HG03175 (cell line): ENCODE data around the gene REC114.
"Not testable (repeated sequence)": the region's sequence is repeated elsewhere in the genome, so short reads cannot be mapped to it uniquely, and the experiment has no call there.

Source experiments
- ATAC-seq: cut with Tn5 transposase; IDR thresholded peaks from one replicate; pipeline ENCODE4 v1.9.1; 2021; ENCODE audit warnings: mild to moderate bottlenecking, moderate library complexity; ENCODE audit not compliant: unreplicated experiment

REC114 gene

DNA sequence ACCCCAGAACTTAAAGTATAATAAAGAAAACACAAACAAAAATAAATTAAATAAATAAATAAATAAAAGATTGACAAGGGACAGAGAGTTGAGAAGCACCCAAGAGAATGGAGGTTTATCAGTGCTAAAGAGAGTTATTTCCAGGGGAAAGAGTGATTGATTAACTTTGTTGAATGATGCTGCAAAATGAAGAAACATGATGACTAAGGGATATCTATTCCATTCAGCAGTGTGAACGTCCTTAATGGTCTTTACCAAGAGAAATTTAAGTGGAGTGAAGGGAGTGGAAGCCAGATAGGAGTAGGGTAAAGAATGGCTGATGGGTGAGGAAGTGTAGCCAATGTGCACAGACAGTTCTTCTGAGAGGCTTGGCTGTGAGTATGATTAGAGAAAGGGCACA lies 11.1 kb downstream of the REC114 start:
- ATAC-seq: no peak

DNA sequence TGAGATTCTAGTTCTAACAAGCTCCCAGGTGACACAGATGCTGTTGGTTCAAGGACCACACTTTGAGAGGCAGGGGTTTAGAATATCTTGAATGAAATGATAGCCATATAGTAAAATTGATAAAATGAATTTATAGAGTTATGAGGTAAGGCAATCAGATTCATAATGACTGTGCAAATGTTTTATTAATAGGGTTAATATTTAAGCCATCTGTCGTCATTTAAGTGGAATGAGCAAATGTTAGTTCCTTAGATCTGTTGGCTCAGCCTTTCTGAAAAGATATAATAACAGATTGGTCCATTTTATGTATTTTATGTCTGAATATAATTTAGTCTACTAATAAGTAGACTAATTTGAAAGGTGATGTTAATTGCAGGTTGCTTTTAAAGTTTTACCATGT lies 12.9 kb downstream of the REC114 start:
- no peak for ATAC-seq

DNA sequence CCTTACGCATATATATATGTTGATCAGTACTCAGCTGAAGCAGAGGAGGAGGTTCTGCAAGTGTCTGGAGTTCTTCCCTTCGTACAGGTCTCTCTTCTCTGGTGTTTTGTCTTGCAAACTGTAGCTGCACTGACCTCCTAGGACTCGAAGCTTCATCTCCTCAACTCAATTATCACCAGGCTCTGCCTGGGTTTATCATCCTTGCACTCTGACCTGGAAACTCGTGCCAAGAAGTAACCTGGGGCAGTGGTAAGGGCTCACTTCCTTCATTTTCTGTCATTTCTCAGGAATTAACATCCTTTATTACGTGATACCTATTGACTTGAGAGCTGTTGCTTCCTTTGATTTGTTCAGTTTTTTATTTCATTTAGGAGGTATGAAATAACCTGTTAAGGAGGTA lies 14.4 kb downstream of the REC114 start:
- no peak for ATAC-seq

DNA sequence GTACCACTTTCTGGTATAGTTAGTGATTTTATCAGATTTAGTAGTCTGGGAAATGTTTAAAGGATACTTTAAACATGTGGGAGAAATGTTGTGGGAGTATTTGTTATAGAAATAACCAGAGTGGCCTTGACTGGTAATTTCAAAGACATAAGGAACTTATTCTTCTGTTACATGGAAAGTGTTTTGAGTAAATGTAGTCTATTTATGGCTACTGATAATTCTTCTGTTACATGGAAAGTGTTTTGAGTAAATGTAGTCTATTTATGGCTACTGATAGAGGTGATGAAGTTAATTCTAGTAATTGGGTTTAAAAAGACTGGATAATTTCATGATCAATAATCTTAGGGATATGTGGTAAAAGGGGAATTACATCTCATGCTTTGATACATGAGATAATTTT lies 17.7 kb downstream of the REC114 start:
- ATAC-seq: no peak

DNA sequence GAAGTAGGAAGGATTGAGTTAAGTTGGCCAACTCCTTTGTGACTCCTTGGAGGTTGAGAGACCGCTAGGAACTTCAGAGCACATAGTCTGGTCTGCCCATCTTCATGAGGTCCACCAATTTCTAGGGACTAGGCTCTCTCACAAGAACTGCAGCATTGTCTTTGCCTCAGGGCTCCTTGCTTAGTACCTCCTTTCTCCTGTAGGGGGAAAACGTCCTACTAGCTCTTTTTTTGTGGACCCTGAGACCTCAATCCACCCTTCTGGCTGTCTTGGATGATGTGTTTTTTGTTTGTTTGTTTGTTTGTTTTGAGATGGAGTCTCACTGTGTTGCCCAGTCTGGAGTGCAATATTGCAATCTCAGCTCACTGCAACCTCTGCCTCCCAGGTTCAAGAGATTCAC lies 21.6 kb downstream of the REC114 start:
- no peak for ATAC-seq

DNA sequence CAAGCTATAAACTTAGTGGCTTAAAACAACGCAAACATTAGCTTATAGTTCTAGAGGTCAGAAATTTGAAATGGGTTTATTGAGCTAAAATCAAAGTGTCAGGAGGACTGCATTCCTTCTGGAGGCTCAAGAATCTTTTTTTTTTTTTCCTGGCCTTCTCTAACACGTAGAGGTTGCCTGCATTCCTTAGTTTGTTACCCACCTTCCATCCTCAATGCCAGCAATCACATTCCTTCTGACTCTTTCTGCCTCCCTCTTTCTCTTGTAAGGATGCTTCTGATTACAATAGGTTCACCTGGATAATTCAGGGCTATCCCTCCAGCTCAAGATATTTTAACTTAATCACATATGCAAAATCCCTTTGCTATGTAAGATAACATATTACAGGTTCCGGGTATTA lies 24.8 kb downstream of the REC114 start:
- ATAC-seq: no peak

DNA sequence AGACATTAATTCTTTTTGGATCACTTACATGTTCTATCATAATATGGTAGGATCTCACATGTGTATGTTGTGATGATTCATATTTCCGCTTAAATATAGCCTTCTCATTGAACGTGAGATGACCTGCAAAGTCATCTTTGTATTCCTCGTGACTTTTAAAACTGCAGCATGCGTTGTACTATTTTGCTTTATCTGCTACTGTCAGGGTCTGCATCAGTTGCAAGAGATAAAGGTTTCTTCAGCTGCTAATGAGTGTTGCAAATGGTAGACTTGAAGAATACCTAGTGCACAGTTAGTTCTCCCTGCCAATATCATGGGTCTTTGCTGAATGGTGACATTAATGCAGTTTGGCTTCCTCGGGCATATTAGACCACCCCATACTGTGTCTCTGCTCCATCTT lies 31.8 kb downstream of the REC114 start:
- ATAC-seq: no peak

DNA sequence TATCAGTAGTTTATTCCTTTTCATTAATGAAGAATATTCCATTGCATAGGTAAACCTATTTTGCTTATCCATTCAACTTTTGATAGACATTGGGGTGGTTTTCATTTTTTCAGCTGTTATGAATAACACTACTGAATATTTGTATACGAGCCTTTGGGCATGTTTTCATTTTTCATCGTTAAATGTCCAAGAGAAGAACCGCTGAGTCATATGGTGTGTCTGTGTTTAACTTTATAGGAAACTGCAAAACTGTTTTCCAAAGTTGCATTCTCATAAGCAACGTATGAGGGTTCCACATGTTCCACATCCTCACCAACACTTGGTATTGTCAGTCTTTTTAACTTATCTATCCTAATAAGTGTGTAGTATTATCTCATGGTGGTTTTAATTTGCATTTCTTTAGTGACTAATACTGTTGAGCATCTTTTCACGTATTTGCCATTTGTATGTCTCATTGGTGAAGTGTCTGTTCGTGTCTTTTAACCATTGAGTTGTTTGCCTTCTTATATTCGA lies 33.8 kb downstream of the REC114 start:
- ATAC-seq: no peak

DNA sequence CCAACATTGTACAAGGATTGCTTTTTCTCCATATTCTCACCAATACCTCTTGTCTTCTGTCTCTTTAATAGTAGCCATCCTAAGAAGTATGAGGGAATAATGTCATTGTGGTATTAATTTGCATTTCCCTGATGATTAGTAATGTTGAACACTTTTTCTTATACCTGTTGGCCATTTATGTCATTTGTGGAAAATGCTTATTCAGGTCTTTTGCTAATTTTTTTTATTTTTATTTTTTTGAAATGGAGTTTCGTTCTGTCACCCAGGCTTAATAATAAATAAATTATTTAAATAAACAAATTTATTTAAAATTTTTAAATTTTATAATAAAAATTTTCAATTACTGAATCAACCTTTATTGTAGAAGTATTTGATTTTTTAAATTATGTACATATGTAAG lies 37.1 kb downstream of the REC114 start:
- no peak for ATAC-seq

DNA sequence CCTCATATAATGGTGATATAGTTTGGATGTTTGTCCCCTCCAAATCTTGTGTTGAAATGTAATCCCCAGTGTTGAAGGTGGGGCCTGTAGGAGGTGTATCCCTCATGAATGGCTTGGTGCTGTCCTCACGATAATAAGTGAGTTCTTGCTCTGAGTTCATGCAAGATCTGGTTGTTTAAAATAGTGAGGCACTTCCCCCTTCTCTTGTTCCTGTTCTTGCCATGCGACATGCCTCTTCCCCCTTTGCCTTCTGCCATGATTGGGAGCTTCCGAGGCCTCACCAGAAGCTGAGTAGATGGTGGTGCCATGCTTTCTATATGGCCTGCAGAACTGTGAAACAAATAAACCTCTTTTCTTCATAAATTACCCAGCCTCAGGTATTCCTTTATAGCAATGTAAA lies 39.2 kb downstream of the REC114 start:
- ATAC-seq: no peak

DNA sequence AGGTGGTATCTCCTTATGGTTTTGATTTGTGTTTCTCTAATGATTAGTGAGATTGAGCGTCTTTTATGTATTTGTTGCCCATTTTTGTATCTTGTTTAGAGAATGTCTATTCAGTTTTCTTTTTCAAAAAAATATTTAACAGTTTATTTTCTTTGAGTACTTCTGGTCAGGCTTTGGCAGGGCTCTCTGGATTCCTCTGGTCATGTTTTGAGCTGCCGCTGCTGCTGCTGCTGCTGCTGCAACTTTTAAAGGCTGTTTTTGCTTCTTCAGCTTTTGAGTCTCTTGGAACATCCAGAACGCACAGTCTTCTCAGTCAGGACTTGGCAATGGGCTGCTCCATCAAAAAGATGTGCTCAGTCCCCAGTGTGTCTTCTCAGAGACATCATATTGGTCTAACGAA lies 40.1 kb downstream of the REC114 start:
- ATAC-seq: no peak

DNA sequence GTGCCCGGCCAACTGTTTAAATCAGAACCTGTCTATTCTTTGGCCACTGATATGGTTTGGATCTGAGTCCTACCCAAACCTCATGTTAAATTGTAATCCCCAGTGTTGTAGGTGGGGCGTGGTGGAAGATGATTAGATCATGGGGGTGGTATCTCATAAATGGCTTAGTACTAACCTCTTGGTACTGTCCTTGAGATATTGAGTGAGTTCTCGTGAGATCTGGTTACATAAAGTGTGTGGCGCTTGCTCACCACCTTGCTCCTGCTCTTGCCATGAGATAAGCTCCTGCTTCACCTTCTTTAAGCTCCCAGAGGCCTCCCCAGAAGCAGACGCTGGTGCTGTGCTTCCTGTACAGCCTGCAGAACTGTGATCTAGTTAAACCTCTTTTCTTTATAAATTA lies 42.4 kb downstream of the REC114 start:
- no peak for ATAC-seq

DNA sequence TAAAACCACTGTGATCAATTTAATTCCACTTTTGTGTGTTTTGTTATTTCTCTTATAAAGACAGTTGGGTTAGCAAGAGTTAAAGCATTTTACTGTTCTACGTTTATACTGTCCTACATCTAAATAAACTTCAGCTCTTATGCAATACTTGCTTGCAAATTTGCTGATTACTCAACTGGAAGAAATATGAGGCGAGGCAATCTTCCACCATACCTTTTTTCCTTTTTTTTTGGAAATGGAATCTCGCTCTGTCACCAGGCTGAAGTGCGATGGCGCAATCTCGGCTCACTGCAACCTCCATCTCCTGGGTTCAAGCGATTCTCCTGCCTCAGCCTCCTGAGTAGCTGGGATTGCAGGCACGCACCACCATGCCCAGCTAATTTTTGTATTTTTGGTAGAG lies 42.9 kb downstream of the REC114 start:
- ATAC-seq: not testable (repeated sequence)

DNA sequence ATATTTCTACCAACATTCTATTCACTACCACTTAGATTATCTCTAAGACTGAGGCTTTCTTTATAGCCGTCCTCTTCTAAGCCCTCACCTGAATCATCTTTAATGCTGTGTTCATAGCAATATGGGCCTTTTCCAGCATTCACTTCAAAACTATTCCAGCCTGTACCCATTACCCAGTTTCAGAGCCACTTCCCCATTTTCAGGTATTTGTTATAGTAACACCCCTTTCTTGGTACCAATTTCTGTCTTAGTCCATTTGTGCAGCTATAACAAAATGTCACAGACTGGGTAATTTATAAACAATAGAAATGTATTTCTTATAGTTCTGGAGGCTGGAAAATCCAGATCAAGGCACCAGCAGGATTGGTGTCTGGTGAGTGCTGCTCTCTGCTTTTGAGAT lies 45.7 kb downstream of the REC114 start:
- no peak for ATAC-seq

DNA sequence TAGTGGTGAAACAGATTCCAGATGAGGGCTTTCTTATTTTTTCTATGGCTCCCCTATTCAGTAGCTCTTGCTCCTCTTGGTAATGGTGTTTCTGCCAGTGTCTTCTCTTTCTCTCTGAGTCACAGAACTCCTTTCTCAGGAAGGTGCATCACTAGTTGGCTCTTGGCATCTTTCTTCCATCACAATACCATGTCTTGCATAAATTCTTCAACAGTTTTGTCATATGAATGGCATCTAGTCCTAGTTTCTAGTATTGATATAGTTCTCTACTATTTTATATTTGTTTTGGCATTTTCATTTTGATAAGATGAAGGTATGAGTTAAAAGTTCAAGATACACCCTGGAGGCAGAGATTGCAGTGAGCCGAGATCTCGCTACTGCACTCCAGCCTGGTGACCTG lies 51.0 kb downstream of the REC114 start:
- ATAC-seq: no peak

DNA sequence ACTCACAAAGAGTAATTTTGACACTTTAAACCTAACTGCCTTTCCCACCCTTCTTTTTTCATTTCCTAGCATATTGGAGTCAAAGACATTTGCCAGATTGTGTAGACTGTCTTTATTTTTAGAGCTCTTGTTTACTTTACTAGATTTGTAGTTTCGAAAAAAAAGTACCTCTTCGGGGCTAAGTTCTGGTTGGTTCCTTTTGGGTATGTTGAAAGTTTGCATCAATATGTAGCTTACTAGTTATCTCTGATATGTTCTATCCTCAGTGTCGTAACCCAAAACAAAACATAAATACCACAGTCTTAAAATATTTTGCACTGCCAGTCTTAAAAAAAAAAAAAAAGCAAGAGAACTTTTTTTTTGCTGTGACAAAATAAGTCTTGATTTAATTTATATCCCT lies 52.2 kb downstream of the REC114 start:
- no peak for ATAC-seq

DNA sequence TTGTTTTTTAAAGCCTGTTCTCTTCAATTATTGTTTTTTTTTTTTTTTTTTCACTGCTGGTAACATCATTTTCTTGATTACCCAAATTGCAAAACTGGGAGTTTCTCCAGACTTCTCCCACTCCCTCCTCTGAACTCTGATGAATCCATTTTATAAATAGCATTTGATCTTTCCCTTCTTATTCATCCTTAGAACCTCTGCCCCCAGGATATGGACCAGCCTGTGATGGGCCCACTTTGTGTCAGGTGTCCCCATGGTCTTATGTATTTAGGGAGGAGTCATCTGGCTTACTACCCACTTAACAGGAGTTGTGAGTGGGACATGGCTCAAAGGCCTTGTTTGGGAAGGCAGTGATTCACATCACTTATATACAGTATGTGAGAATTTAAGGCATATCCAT lies 57.7 kb downstream of the REC114 start:
- no peak for ATAC-seq

DNA sequence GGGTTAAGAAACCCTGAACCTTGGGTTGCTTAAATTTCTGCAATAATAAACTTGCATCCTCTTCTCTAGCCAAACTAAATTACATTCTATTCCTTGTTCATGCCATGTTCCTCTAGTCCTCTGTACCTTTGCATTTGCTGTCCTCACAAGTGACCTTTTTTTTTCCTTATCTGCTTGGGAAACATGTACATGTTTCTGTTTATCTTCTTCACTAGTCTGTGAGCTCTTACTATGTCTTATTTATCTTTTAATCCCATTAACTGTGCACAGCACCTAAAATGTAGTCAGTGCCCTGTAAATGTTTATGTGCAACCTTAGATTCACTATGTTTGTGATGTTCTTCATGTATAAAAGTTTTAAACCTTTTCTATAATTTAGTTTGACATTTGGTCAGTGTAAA lies 61.9 kb downstream of the REC114 start:
- no peak for ATAC-seq

DNA sequence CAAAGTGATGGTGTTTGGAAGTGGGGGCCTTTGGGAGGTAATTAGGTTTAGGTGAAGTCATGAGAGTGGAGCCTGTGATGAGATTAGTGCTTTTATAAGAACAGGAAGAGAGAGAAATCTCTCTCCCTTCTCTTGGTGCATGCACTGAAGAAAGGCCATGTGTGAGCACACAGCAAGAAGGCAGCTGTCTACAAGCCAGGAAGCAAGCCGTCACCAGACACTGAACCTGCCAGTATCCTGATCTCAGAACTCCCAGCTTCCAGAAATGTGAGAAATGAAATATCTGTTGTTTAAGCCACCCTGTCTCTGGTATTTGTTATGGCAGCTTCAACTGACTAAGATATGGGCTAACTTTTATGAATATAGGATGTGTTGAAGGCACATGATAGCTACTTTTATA lies 72.6 kb downstream of the REC114 start:
- ATAC-seq: no peak

DNA sequence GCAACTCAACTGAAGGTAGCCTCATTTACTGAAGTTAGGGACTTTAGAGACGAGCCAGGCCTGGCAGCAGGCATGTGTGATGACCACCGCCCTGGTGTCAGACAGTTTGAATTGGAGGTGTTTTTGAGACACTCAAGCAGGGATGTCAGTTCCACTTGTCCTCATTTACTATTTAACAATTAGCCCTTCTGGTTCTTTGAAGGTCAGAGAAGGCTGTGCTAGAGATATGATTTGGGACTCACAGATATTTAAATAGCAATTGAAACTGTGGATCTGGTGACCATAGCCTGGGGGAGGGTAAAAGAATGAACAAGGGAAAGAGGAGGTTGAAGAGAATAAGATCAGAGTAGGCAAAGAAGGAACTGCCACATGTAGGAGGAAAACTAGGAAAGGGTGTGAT lies 74.6 kb downstream of the REC114 start:
- no peak for ATAC-seq

DNA sequence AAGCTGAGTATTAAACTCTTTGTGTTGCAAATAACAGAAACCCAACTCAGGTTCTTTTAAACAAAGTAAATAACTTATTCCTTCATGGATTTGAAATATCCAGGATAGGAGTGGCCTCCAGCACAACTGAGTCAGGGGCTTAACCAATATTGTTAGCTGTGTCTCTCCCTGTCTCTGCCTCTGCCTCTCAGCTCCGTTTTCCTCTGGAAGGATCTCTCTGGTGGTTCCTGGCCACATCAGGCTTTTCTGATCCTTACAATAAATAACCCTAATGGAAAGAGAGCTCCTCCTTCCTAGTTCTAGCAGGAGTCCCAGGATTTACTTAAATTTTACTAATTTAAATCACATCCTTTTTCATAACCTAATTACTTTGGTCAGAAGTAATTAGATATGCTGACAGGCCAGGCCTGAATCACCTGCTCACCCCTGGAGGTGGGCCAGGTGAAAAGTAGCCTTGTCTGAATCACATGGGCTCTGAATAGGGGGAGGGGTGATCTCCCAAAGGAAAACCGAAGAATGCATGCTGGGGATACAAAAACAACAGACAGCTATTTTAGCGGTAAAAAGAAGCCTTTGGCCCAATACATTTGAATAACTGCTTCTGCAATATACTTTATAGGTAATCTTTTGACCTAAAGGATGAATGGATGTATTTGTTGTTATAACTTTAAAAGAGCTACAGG lies 75.4 kb downstream of the REC114 start:
- ATAC-seq: no peak

DNA sequence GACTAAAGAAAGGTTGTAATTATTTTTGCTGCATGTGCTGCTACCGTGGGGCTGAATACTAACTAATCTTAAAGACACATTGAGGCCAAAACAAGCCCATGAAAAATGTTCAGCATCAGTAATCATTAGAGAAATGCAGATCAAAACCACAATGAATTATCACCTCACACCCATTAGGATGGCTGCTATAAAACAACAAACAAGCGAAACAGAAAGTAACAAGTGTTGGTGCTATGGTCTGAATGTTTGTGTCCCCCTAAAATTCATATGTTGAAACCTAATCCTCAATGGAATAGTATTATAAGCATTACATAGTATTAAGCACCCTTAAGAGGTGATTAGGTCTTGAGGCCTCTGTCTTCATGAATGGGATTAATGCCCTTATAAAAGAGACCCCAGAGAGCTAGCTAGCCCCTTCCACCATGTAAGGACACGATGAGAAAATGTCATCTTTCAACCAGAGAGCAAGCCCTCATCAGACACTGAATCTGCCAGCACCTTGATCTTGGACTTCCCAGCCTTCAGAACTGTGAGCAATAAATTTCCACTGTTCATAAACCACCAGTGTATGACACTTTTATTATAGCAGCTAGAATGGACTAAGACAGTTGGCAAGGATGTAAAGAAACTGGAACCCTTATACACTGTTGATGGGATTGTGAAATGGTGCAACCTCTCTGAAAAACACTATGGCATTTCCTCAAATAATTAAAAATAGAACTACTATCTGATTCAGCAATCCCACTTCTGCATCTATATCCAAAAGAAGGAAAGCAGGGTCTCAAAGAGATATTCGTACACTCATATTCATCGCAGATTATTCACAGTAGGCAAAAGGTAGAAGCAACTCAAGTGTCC lies 76.1 kb downstream of the REC114 start:
- ATAC-seq: no peak
